ENCODE measurements around the gene BCAT1.

DNA sequence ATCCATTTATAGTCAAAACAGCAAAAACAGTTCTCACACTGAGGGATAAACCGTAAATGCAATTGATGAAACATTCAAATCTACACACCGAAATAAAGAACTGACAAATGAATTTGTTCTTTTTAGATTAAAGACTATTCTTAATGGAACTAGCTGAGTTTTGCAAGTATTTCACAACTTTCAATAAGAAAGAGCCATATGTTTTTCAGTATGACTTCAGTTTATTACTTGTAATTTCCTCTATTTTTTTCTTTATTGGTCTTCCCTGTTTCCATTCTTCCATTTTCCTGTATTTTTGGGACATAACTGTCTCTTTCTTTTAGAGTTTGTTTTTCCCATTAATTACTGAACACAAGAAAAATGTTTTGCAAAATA is 4.3 kb downstream of the BCAT1 start:
- no peak for TF ChIP-seq POLR2A (IDR thresholded peaks at IDR 0.05)
- TF ChIP-seq, protein P1, sequence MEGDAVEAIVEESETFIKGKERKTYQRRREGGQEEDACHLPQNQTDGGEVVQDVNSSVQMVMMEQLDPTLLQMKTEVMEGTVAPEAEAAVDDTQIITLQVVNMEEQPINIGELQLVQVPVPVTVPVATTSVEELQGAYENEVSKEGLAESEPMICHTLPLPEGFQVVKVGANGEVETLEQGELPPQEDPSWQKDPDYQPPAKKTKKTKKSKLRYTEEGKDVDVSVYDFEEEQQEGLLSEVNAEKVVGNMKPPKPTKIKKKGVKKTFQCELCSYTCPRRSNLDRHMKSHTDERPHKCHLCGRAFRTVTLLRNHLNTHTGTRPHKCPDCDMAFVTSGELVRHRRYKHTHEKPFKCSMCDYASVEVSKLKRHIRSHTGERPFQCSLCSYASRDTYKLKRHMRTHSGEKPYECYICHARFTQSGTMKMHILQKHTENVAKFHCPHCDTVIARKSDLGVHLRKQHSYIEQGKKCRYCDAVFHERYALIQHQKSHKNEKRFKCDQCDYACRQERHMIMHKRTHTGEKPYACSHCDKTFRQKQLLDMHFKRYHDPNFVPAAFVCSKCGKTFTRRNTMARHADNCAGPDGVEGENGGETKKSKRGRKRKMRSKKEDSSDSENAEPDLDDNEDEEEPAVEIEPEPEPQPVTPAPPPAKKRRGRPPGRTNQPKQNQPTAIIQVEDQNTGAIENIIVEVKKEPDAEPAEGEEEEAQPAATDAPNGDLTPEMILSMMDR (IDR thresholded peaks at IDR 0.05), result no peak
